Gastrocnemius medialis (tissue), 4 donors: ENCODE results near the gene HLA-DQA1.

Experiments used
- CTCF ChIP-seq, 5 experiments: fragments of 450-650 bp in 3 of 5; fragments of 200-600 bp in 2 of 5; sonication (generic) in 2 of 5; IDR thresholded peaks in 4 of 5; conservative IDR thresholded peaks in 1 of 5; 1 replicate in 4 of 5; 2 replicates in 1 of 5; pipeline ENCODE4 v1.5.1; 2016 to 2019; ENCODE audit warnings: antibody characterized with exemption in 5 of 5, mild to moderate bottlenecking in 3 of 5, moderate library complexity in 3 of 5
- POLR2A ChIP-seq, 2 donors: fragments of 450-650 bp; IDR thresholded peaks; one replicate each; pipeline ENCODE4 v1.6.1; 2017; ENCODE audit warnings: antibody characterized with exemption in 2 of 2, mild to moderate bottlenecking in 2 of 2, moderate library complexity in 2 of 2

GRCh38 chr6:32666420-32667300, 29.5 kb downstream of the HLA-DQA1 start, which contains the start of gene HLA-DQB1:
- TF ChIP-seq POLR2A (IDR thresholded peaks at IDR 0.05) (no peak), CTCF (IDR thresholded peaks at IDR 0.05 in 4 of 5, conservative IDR thresholded peaks at IDR 0.05 in 1 of 5) (no peak)
